Skeletal muscle tissue (tissue), 4 donors: ENCODE results near the gene ADAMTSL1. TPM values are rescaled to one million over a fixed set of nuclear protein-coding genes. Genes with fewer than 3 reads are reported as not detected.

ENCODE experiments used
- H3K27ac ChIP-seq: one replicate; pipeline ENCODE4 v1.7.0; 2013; ENCODE audit warnings: mild to moderate bottlenecking, low read depth, low read length, inconsistent platforms
- H3K27me3 ChIP-seq, 3 donors: one replicate each; pipeline ENCODE4 v1.7.0; 2013; ENCODE audit warnings: low read length in 3 of 3; ENCODE audit not compliant: control insufficient read depth in 3 of 3, insufficient read depth in 3 of 3
- H3K36me3 ChIP-seq, 3 donors: one replicate each; pipeline ENCODE4 v1.7.0; 2013; ENCODE audit warnings: low read length in 3 of 3; ENCODE audit not compliant: control insufficient read depth in 3 of 3, insufficient read depth in 3 of 3
- H3K4me1 ChIP-seq, 3 donors: one replicate each; pipeline ENCODE4 v1.7.0; 2013; ENCODE audit warnings: low read length in 3 of 3, mild to moderate bottlenecking in 3 of 3; ENCODE audit not compliant: control insufficient read depth in 3 of 3, insufficient read depth in 3 of 3
- H3K4me3 ChIP-seq, 3 donors: one replicate each; pipeline ENCODE4 v1.7.0; 2013; ENCODE audit warnings: low read length in 3 of 3
- H3K9ac ChIP-seq, 3 donors: one replicate each; pipeline ENCODE4 v1.7.0; 2013; ENCODE audit warnings: low read length in 3 of 3, mild to moderate bottlenecking in 3 of 3, moderate library complexity in 2 of 3, low read depth in 1 of 3
- H3K9me3 ChIP-seq, 3 donors: one replicate each; pipeline ENCODE4 v1.7.0; 2013; ENCODE audit warnings: low read length in 3 of 3; ENCODE audit not compliant: control insufficient read depth in 3 of 3
- total RNA-seq: library from RNA; depleted of rRNA; stranded (reverse); fragments of >200 nt; gene quantifications from one replicate; pipeline ENCODE4 v1.2.3, GENCODE V29; 2014
- donor health status: Osteomylitis.

The ADAMTSL1 gene
- total RNA-seq: 18.3 TPM

- peaks cover 0 to 7% (median 0%) of the 10 kb centered on the region in 3 donors for H3K4me1 ChIP-seq
- no peak within 1 kb of the TSS for H3K27ac ChIP-seq
- no peak within 1 kb of the TSS for H3K9ac ChIP-seq
- no peaks in the 10 kb centered on the region for H3K36me3 ChIP-seq
- H3K4me3 ChIP-seq: peak within 1 kb of the TSS; percentile 19 to 42 (median 30)
- H3K9me3 ChIP-seq: no peaks in the 10 kb centered on the region
- peaks cover 0 to 2% (median 2%) of the 10 kb centered on the region in 3 donors for H3K27me3 ChIP-seq
These were observed at the start of gene ADAMTSL1 for GRCh38 chr9:18473652-18474279. Gene ADAMTSL1 (plus strand): TSS chr9:18474153. CDS start chr9:18474233, 80 bp downstream.

DNA sequence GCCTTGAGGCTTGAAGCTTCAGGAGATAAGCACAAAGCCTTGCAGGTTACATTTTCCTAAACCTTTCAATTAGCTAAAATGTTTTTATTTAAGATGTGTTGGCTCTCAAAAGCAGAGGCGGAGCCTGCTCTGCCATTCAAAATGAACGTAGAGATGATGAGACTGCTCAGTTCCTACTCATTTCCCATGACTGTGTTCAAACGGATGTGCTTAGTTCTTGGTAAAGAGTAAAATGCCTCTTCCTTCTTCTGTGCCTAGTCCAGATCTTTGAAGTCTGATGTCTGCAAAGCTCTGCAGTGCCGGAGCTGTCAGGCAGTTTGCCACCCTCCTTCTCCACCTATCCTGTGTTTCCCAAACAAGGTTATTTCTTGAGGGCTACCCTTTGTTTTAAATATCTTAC, 46.3 kb upstream of the ADAMTSL1 start:
- Histone ChIP-seq H3K9ac (no peak overlapping the region), H3K4me1 (no peaks in the 10 kb centered on the region), H3K27me3 (no peaks in the 10 kb centered on the region), H3K36me3 (no peaks in the 10 kb centered on the region), H3K4me3 (no peak overlapping the region), H3K27ac (no peak overlapping the region), H3K9me3 (no peaks in the 10 kb centered on the region)

DNA sequence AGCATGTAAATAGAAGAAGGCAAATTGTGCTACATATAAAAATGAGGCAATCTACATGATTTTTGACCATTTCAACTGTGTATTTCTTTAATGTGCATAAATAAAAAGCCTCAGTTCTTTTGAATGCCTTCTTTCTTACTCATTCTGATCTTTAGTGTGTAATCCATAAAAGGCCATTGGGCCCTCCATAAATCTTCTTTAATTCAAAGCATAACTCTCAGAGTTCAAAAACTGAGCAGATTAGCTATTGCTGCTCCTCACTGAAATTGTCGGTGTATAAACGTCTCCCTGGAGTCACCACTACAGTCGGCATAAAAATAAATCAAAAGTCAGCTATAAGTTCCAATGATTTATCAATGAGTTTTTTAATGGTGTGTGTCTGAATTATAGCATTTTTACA, 45.3 kb upstream of the ADAMTSL1 start:
- no peak overlapping the region for H3K4me3 ChIP-seq
- no peak overlapping the region for H3K9ac ChIP-seq
- H3K27me3 ChIP-seq: no peaks in the 10 kb centered on the region
- H3K4me1 ChIP-seq: no peaks in the 10 kb centered on the region
- H3K27ac ChIP-seq: no peak overlapping the region
- H3K9me3 ChIP-seq: no peaks in the 10 kb centered on the region
- no peaks in the 10 kb centered on the region for H3K36me3 ChIP-seq

GRCh38 chr9:18429070-18429469, 44.9 kb upstream of the ADAMTSL1 start:
- H3K9me3 ChIP-seq: no peaks in the 10 kb centered on the region
- H3K27me3 ChIP-seq: no peaks in the 10 kb centered on the region
- no peak overlapping the region for H3K27ac ChIP-seq
- H3K4me3 ChIP-seq: no peak overlapping the region
- H3K4me1 ChIP-seq: no peaks in the 10 kb centered on the region
- H3K36me3 ChIP-seq: no peaks in the 10 kb centered on the region
- H3K9ac ChIP-seq: no peak overlapping the region

DNA sequence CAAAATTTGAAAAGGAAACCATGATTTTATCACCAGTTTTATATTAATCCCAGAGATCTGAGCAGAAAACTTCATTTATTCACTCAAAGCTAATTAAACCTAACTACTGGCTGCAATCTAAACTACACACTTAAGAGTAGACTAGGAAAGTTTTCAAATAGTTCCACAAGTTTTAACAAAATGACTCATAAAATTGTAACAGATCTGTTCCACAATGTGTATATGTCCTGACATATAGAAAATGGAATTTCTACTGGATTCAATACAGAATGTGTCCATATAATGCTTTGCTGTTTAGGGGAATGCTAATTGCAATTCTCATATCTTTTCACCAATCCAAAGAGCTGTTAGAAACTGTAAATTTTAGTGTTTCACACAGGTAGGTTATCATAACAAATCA, 40.3 kb upstream of the ADAMTSL1 start:
- Histone ChIP-seq H3K9me3 (no peaks in the 10 kb centered on the region), H3K36me3 (no peaks in the 10 kb centered on the region), H3K4me3 (no peak overlapping the region), H3K27ac (no peak overlapping the region), H3K27me3 (no peaks in the 10 kb centered on the region), H3K4me1 (peaks cover 9 to 15% (median 10%) of the 10 kb centered on the region in 3 donors), H3K9ac (no peak overlapping the region)

- peak overlapping the region in 2 of 3 donors; percentile 2 to 68 for H3K9ac ChIP-seq
These were observed 36.4 kb upstream of the ADAMTSL1 start for GRCh38 chr9:18437315-18438201.

DNA sequence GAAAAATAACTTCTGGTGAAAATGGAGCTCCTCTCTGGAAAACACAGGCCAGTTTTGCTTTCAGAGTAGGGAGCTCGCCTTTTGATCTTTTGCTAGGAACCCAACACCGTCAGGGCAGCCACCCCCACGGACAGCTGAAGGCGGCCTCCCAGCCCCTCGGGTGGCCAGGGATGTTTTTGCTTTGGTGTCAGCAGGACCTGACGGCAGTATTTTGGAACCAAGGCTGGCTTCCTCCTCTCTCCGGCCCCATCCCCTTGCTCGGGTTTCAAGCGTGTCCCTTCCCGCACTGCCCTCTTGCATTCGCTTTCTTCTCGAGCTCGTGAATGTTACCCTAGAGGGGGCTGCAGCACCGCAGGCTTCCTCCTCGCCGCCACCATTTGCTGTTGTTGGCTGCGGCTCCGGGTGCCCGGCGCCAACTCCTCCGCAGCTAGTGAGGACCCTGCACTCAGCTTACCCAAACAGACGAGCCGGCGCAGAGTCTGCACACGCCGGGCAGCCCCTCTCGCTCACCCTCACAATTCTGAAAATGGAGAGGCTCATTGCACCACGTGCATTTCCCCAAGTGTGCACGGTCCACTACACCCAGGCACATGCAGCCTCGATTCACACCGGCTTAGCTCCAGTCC, 35.5 kb upstream of the ADAMTSL1 start:
- Histone ChIP-seq H3K27me3 (no peaks in the 10 kb centered on the region), H3K9ac (peak overlapping the region; percentile 45 to 68 (median 62)), H3K4me3 (peak overlapping the region; percentile 70 to 72 (median 72)), H3K4me1 (peaks cover 10 to 19% (median 14%) of the 10 kb centered on the region in 3 donors), H3K36me3 (no peaks in the 10 kb centered on the region), H3K27ac (no peak overlapping the region), H3K9me3 (no peaks in the 10 kb centered on the region)

More at GRCh38 chr9:18437315-18438201, 36.4 kb upstream of the ADAMTSL1 start:
- no peaks in the 10 kb centered on the region for H3K27me3 ChIP-seq
- H3K27ac ChIP-seq: no peak overlapping the region
- no peaks in the 10 kb centered on the region for H3K9me3 ChIP-seq
- H3K36me3 ChIP-seq: no peaks in the 10 kb centered on the region
- H3K4me3 ChIP-seq: peak overlapping the region; percentile 55 to 72 (median 70)
- H3K4me1 ChIP-seq: peaks cover 10 to 19% (median 14%) of the 10 kb centered on the region in 3 donors

GRCh38 chr9:18438951-18439350, 35.0 kb upstream of the ADAMTSL1 start:
- H3K27ac ChIP-seq: no peak overlapping the region
- no peaks in the 10 kb centered on the region for H3K36me3 ChIP-seq
- H3K9me3 ChIP-seq: no peaks in the 10 kb centered on the region
- peak overlapping the region in 2 of 3 donors; percentile 62 to 68 for H3K9ac ChIP-seq
- peak overlapping the region; percentile 70 to 72 (median 72) for H3K4me3 ChIP-seq
- no peaks in the 10 kb centered on the region for H3K27me3 ChIP-seq
- H3K4me1 ChIP-seq: peaks cover 10 to 19% (median 14%) of the 10 kb centered on the region in 3 donors

GRCh38 chr9:18441261-18441660, 32.7 kb upstream of the ADAMTSL1 start:
- H3K9me3 ChIP-seq: no peaks in the 10 kb centered on the region
- peaks cover 10 to 19% (median 14%) of the 10 kb centered on the region in 3 donors for H3K4me1 ChIP-seq
- no peak overlapping the region for H3K9ac ChIP-seq
- no peak overlapping the region for H3K4me3 ChIP-seq
- H3K36me3 ChIP-seq: no peaks in the 10 kb centered on the region
- no peaks in the 10 kb centered on the region for H3K27me3 ChIP-seq
- H3K27ac ChIP-seq: no peak overlapping the region
